T1000 (cell line): ENCODE measurements around the gene KIR3DL3.
"Not testable (repeated sequence)": the region's sequence is repeated elsewhere in the genome, so short reads cannot be mapped to it uniquely, and the experiment has no call there.

Experiments
- DNase-seq: peaks from one replicate; lab custom pipeline; 2025; ENCODE audit warnings: mixed read lengths; lab: John Stamatoyannopoulos, UW

The KIR3DL3 gene

GRCh38 chr19:54782916-54783315 is 58.7 kb downstream of the KIR3DL3 start:
- not testable (repeated sequence) for DNase-seq
